ENCODE measurements around the gene ATP5ME. TPM values are rescaled to one million over a fixed set of nuclear protein-coding genes. Genes with fewer than 3 reads are reported as not detected.

ATP5ME gene
- total and polyA plus RNA-seq, 4 donors, result 31.4 to 621 (median 169) TPM

DNA sequence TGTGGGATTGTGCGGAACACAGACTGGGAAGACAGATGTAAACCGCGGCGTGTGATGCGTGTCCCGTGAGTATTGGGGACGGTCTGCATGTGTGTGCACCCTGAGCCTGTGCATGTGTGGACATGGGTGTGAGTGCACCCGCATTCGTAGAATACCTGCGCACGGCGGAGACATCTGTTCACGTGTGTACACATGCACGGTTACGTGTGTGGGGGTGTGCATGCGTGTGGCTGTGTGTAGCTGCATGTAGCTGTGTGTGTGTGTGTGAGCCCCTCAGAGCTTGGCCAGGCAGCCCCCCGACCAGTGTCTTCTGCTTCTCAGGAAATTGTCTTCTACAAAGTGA is 19.6 kb downstream of the ATP5ME start:
- Histone ChIP-seq H3K27me3 (ENCODE audit: control insufficient read depth in 4 of 4, insufficient read depth in 4 of 4, low read length in 3 of 4) (peaks cover 0 to 3% (median 1%) of the 10 kb centered on the region in 4 donors), H3K9ac (ENCODE audit: low read depth in 1 of 2, low read length in 2 of 2) (no peak overlapping the region), H3K4me1 (ENCODE audit: control insufficient read depth in 4 of 4, insufficient read depth in 4 of 4, low read length in 3 of 4) (no peaks in the 10 kb centered on the region), H3K9me3 (ENCODE audit: control insufficient read depth in 4 of 4, low read length in 3 of 4) (no peaks in the 10 kb centered on the region), H3K4me3 (ENCODE audit: low read depth in 1 of 3, low read length in 3 of 3) (no peak overlapping the region), H3K36me3 (ENCODE audit: control insufficient read depth in 4 of 4, insufficient read depth in 3 of 4, low read depth in 1 of 4, low read length in 3 of 4) (no peaks in the 10 kb centered on the region), H3K27ac (ENCODE audit: low read depth in 1 of 2, low read length in 2 of 2) (no peak overlapping the region)
- 94% methylated on average over 17 of the region's 17 CpGs for WGBS
- TF ChIP-seq NR2F2 (IDR thresholded peaks at IDR 0.05), result no peak
- TF ChIP-seq HNF4A (conservative IDR thresholded peaks at IDR 0.05), result no peak
- no peak for TF ChIP-seq TAF1 (conservative IDR thresholded peaks at IDR 0.05)
- TF ChIP-seq, protein P1, sequence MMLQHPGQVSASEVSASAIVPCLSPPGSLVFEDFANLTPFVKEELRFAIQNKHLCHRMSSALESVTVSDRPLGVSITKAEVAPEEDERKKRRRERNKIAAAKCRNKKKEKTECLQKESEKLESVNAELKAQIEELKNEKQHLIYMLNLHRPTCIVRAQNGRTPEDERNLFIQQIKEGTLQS (IDR thresholded peaks at IDR 0.05), result no peak
- no peak for TF ChIP-seq YY1 (IDR thresholded peaks at IDR 0.05)
- no peak for TF ChIP-seq RAD21 (IDR thresholded peaks at IDR 0.05)
- TF ChIP-seq JUND (IDR thresholded peaks at IDR 0.05), result no peak
- TF ChIP-seq FOXA1 (IDR thresholded peaks at IDR 0.05), result no peak
- DNase-seq (ENCODE audit: low spot score), result no peak

DNA sequence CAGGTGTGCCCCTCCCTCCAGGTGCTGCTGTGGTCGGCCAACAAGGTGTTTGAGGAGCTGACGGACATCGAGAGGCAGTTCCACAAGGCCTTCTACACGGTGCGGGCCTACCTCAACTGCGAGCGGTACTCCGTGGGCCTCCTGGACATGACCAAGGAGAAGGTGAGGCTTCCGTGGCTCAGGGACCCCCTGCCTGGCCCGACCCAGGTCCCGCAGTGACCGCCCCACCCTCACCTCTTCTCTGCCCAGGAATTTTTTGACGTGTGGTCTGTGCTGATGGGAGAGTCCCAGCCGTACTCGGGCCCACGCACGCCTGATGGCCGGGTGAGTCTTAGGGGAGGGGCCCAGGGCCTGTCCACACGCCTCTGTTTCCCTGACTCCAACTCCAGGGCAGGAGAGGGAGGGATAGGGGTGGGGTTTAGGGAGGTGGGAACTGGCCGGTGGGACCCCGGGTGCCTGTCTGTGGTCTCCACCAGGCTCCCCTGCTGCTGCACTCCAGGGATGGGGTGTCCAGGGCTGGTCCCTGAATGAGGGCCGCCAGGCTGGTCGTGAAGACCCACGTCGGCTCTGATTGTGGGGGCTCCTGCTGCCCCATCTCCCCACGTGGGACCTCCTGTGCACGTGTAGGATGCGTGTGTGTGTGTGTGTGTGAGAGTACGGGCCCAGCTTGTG is 20.1 kb downstream of the ATP5ME start:
- Histone ChIP-seq H3K9me3 (ENCODE audit: control insufficient read depth in 4 of 4, low read length in 3 of 4) (no peaks in the 10 kb centered on the region), H3K4me1 (ENCODE audit: control insufficient read depth in 4 of 4, insufficient read depth in 4 of 4, low read length in 3 of 4) (no peaks in the 10 kb centered on the region), H3K9ac (ENCODE audit: low read depth in 1 of 2, low read length in 2 of 2) (no peak overlapping the region), H3K27ac (ENCODE audit: low read depth in 1 of 2, low read length in 2 of 2) (no peak overlapping the region), H3K27me3 (ENCODE audit: control insufficient read depth in 4 of 4, insufficient read depth in 4 of 4, low read length in 3 of 4) (peaks cover 0 to 3% (median 1%) of the 10 kb centered on the region in 4 donors), H3K4me3 (ENCODE audit: low read depth in 1 of 3, low read length in 3 of 3) (no peak overlapping the region), H3K36me3 (ENCODE audit: control insufficient read depth in 4 of 4, insufficient read depth in 3 of 4, low read depth in 1 of 4, low read length in 3 of 4) (no peaks in the 10 kb centered on the region)
- no peak for TF ChIP-seq YY1 (IDR thresholded peaks at IDR 0.05)
- no peak for TF ChIP-seq RXRA (IDR thresholded peaks at IDR 0.05)
- TF ChIP-seq SP1 (IDR thresholded peaks at IDR 0.05), result no peak
- no peak for TF ChIP-seq FOXA1 (IDR thresholded peaks at IDR 0.05)
- TF ChIP-seq NR2F2 (IDR thresholded peaks at IDR 0.05), result no peak
- TF ChIP-seq TAF1 (conservative IDR thresholded peaks at IDR 0.05), result no peak
- no peak for TF ChIP-seq HNF4G (IDR thresholded peaks at IDR 0.05)
- TF ChIP-seq, protein P2, sequence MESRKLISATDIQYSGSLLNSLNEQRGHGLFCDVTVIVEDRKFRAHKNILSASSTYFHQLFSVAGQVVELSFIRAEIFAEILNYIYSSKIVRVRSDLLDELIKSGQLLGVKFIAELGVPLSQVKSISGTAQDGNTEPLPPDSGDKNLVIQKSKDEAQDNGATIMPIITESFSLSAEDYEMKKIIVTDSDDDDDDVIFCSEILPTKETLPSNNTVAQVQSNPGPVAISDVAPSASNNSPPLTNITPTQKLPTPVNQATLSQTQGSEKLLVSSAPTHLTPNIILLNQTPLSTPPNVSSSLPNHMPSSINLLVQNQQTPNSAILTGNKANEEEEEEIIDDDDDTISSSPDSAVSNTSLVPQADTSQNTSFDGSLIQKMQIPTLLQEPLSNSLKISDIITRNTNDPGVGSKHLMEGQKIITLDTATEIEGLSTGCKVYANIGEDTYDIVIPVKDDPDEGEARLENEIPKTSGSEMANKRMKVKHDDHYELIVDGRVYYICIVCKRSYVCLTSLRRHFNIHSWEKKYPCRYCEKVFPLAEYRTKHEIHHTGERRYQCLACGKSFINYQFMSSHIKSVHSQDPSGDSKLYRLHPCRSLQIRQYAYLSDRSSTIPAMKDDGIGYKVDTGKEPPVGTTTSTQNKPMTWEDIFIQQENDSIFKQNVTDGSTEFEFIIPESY (IDR thresholded peaks at IDR 0.05), result no peak
- TF ChIP-seq, protein P3, sequence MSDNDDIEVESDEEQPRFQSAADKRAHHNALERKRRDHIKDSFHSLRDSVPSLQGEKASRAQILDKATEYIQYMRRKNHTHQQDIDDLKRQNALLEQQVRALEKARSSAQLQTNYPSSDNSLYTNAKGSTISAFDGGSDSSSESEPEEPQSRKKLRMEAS (IDR thresholded peaks at IDR 0.05), result no peak
- WGBS, result 89% methylated on average over 29 of the region's 29 CpGs
- DNase-seq (ENCODE audit: low spot score), result no peak

DNA sequence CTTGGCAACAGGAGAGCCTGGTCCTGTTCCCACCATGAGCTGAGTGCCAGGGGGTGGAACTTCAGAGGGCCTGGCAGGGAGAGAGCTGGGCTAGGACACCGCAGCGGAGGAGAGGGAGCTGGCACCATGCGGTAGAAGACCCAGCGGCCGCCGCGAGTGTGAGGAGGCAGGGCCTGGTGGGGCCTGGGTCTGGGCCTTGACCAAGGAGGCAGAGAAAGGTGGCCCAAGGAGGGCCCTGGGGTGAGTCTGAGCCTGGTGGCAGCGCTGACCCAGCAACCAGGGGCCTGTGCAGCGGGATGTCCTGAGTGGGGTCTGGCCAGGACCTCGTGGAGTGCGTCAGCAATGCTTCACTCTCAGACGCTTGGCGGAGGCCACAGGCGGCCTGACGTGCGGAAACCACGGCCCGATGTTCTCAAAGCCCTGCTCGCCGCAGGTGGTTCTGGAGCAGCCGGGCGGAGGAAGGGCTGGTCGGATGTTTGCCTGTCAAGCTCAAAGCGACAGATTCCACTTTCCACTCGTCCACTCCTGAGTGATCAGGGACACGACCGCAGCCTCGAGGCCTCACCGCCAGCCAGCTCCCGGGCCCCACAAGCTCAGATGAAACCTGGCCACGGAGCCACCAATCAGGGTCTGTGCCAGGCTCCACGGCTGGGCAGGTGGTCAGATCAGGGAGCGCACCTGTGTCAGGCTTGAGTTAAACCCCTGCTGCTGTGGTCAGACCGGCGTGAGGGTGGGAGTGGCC is 20.8 kb downstream of the ATP5ME start:
- TF ChIP-seq FOXA1 (IDR thresholded peaks at IDR 0.05) (no peak), RXRA (IDR thresholded peaks at IDR 0.05) (no peak), JUND (IDR thresholded peaks at IDR 0.05) (no peak), YY1 (IDR thresholded peaks at IDR 0.05) (no peak)
- Histone ChIP-seq H3K27ac (ENCODE audit: low read depth in 1 of 2, low read length in 2 of 2) (no peak overlapping the region), H3K36me3 (ENCODE audit: control insufficient read depth in 4 of 4, insufficient read depth in 3 of 4, low read depth in 1 of 4, low read length in 3 of 4) (no peaks in the 10 kb centered on the region), H3K4me1 (ENCODE audit: control insufficient read depth in 4 of 4, insufficient read depth in 4 of 4, low read length in 3 of 4) (no peaks in the 10 kb centered on the region), H3K4me3 (ENCODE audit: low read depth in 1 of 3, low read length in 3 of 3) (no peak overlapping the region), H3K9ac (ENCODE audit: low read depth in 1 of 2, low read length in 2 of 2) (no peak overlapping the region), H3K9me3 (ENCODE audit: control insufficient read depth in 4 of 4, low read length in 3 of 4) (no peaks in the 10 kb centered on the region), H3K27me3 (ENCODE audit: control insufficient read depth in 4 of 4, insufficient read depth in 4 of 4, low read length in 3 of 4) (peaks cover 0 to 5% (median 1%) of the 10 kb centered on the region in 4 donors)
- no peak for DNase-seq (ENCODE audit: low spot score)
- WGBS, result 91% methylated on average over 35 of the region's 35 CpGs

All from liver (tissue), 9 donors.